EH (cell line): ENCODE measurements around the gene NCS1.

Source experiments
- DNase-seq: peaks from one replicate; pipeline ENCODE4 v3.0.0-alpha.2; 2015; ENCODE audit warnings: low read depth

The NCS1 gene

GRCh38 chr9:130194378-130194932 is 22.3 kb downstream of the NCS1 start:
- DNase-seq = no peak

GRCh38 chr9:130195638-130196037 is 23.4 kb downstream of the NCS1 start:
- no peak for DNase-seq

- peak; percentile 49 for DNase-seq
These were observed 24.4 kb downstream of the NCS1 start for GRCh38 chr9:130196643-130197042.

- no peak for DNase-seq
These were observed 25.2 kb downstream of the NCS1 start for GRCh38 chr9:130197386-130197785.

- DNase-seq = no peak
These were observed 25.7 kb downstream of the NCS1 start for GRCh38 chr9:130197888-130198287.

- DNase-seq = no peak
These were observed 26.4 kb downstream of the NCS1 start for GRCh38 chr9:130198501-130199179.

- DNase-seq = peak; percentile 60
These were observed 27.4 kb downstream of the NCS1 start for GRCh38 chr9:130199605-130200004.

- DNase-seq = no peak
These were observed 28.0 kb downstream of the NCS1 start for GRCh38 chr9:130200038-130200849.

GRCh38 chr9:130201399-130201873 is 29.2 kb downstream of the NCS1 start:
- DNase-seq = no peak

- no peak for DNase-seq
These were observed 29.8 kb downstream of the NCS1 start for GRCh38 chr9:130201974-130202373.

- DNase-seq = no peak
These were observed 32.1 kb downstream of the NCS1 start for GRCh38 chr9:130204341-130204740.

GRCh38 chr9:130204959-130205358 is 32.8 kb downstream of the NCS1 start:
- DNase-seq = no peak

- no peak for DNase-seq
These were observed 33.7 kb downstream of the NCS1 start for GRCh38 chr9:130205912-130206311.

GRCh38 chr9:130206579-130206978 is 34.4 kb downstream of the NCS1 start:
- no peak for DNase-seq

- DNase-seq = no peak
These were observed 35.2 kb downstream of the NCS1 start for GRCh38 chr9:130207241-130207992.

GRCh38 chr9:130208600-130209347 is 36.6 kb downstream of the NCS1 start:
- DNase-seq = no peak

- no peak for DNase-seq
These were observed 37.2 kb downstream of the NCS1 start for GRCh38 chr9:130209422-130209821.

- DNase-seq = no peak
These were observed 39.5 kb downstream of the NCS1 start for GRCh38 chr9:130211548-130212226.

- no peak for DNase-seq
These were observed 40.5 kb downstream of the NCS1 start for GRCh38 chr9:130212543-130213297.
